Globus pallidus (tissue), 1 donor: Measurements from ENCODE around the gene ZDHHC21.

Experiments used
- DNase-seq: peaks from one replicate; pipeline ENCODE4 v3.0.0-alpha.2; 2015; ENCODE audit warnings: low spot score

The ZDHHC21 gene

DNA sequence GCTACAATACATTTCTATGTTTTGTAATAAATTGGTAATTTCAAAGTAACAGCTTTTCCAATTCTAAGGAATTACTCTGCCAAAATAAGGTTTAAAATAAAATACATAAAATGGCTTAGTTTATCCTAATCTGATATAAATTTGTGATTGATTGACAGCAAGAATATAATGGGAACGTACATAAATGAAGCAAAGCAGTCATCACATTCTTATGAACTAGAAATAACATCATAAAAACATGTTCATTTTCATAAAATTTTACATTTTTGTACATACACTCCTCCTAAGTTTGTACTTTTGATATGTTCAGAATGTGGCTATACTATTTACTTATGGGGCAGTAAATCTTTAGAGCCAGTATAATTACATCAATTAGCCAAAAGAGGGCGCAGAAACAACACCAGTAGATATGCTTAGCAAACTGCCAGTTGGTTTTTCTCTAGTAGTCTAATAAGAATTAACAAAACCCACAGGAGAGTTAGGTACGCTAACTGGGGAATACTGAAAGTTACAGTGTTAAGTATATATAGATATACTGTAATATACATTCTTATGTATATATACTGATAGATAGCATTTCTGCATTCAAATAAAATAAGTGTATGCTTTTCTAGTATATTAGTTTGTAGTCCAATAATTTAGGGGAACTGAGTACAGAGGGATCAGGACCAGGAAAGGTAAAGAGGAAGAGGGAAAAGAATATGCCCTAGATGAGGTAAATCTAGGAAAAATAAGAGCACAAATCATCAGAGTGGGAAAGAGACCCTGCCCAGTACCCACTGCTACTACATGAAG, 76.8 kb downstream of the ZDHHC21 start:
- peak; percentile 43 for DNase-seq

DNA sequence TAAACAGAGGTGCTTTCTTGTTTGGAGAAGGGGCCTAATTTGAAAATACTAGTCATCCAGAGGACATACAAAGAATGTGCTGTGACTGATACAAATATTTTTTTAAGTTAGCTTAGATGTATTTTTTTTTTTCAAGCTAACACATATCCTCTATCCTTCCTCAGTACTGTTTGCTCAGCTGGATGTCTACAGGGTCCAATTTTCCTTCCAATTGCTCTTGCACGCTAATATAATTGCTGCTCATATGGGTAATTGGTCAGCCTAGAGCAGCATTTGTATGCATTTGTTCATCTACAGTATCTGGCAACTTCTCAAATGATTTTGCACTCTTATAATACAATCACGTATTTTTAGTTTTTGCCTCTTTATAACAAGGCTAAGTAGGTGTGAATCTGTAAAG, 84.7 kb downstream of the ZDHHC21 start:
- no peak for DNase-seq

DNA sequence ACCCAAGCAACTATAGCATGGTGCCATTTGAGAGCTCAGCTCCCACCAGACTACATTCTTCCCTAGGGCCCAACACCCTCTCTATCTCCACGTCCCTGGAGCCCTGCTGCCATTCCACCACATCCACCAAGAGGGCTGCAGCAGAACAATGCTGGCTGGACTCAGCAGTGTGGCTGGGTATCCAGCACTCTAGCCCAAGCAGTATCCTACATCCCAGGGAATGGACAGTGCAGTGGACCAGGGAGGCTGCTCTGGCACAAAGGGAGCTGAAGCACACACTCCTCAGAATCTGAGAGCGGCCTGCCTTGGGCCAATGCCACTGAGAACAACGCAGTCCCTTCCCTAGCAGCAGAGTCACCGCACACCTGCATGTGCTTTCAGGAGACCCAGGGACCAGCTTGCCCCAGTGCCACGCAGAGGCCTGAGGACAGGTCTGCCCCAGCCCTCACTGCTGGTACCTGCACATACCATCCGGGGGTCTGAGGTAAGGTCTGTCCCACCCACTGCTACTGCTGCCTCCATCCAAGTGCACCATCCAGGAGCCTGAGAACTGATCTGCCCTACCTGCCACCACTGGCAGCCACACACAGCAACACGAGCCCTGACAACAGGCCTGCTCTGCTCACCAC, 95.9 kb downstream of the ZDHHC21 start:
- no peak for DNase-seq

DNA sequence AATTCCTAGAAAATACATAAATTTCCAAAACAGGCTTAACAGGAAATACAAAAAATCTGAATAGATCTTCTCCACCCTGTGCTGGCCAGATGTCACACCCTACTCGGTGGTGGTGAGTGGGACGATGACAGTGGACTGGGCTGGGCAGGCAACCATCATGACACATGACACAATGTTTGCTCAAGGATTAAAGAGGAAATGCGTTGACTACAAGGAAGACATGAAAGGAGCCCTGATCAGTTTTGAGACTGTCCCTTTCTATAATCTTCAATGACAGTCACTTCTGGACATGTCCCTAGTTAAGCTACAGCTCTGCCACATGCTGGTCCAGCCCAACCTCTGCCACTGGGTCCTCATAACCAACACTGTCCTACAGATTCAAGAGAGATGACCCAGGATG, 99.8 kb downstream of the ZDHHC21 start:
- no peak for DNase-seq

DNA sequence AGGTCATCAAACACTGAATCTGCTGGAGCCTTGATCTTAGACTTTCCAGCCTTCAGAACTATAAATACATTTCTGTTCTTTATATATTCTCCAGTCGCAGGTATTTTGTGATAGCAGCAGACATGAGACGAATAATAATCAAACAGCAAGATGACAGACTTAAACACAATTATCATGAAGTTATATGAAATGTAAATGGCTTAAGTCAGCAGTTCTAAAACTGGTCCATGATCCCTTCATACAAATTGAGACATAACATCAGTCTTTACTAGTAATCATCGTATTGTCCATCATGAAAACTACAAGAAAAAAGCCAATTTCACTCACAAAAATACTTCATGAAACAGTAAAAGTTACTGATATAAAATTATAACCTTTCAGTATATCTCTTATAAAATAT, 101.8 kb downstream of the ZDHHC21 start:
- no peak for DNase-seq

DNA sequence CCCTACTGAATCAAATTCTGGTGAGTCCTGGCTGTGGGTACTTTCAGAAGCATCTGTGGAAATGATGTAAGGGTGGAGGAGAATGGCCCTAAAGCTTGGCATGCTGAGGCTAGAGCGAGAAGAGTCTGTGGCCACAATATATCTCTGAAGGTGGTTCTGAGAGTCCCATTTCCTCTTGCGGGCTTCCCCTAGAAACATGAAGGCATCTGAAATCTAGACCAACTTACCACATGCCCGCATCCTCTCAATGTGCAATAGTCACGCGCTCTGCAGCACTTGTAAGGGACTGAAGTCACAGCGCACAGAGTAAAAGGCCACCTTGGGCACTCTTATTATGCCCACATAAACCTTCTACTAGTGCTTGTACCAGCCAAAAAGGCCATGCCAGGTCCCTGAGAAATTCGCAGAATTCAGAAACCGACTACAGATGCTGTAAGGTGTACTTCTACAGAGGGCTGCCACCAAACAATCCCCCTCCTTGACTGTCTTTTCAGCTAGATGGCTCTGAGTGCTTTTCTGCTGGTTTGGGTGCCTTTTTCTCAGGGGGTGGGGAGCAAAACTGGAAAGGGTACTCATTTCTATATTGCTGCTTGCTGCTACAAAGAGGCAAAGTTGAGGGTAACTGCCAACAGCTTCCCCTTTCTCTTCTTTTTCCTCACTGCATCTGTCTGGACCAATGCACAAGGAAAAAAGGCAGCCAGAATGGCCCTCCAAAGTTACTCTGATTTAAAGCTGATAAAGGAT, 107.3 kb downstream of the ZDHHC21 start:
- no peak for DNase-seq

DNA sequence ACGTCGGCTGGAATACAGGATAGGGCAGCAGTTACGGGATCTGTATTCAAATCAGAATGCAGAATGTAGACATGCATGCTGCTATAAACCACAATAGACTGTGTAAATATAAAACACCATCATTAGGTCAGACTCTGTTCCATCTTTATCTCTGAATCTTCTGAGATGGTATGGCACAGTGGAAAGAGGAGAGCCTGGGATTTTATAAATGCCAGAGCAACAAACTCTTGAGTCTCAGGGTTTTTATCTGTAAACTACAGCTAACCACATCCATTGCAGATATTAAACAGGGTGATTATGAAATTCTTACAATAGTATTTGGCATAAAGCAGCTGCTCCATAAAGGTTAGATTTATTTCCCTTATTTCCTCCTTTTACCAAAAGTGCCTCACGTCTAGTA, 108.7 kb downstream of the ZDHHC21 start:
- no peak for DNase-seq

DNA sequence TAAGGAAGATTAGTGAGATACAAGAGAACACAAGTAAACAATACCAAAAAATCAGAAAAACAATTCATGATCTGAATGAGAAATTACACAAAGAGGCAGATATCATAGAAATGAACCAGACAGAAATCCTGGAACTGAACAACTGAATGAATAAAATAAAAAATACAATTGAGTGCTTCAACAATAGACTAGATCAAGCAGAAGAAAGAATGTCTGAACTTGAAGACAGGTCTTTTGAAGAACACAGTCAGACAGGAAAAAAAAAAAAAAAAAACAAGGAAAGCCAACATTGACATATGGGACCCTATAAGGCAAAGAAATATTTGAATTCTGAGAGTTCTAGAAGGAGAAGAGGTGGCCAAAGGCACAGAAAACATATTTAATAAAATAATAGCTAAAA, 115.2 kb downstream of the ZDHHC21 start:
- no peak for DNase-seq

DNA sequence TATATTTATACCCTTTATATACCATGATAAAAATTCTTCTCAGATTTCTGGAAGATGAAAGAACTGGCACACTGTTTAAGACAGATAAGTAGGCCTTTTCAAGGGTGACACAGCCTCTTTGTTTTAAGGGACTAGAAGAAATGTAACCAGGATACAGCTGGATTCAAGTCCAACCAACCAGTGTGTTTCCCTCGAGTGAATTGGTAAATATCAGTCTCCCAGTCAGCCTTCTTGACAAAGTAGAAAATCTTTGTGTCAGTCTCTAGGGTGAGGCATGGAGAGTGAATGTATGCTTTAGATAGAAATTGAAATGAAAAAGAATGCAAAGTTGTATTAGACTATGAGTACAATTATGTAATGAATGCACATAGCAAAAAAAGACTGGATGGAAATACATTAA, 119.1 kb downstream of the ZDHHC21 start:
- DNase-seq = no peak

DNA sequence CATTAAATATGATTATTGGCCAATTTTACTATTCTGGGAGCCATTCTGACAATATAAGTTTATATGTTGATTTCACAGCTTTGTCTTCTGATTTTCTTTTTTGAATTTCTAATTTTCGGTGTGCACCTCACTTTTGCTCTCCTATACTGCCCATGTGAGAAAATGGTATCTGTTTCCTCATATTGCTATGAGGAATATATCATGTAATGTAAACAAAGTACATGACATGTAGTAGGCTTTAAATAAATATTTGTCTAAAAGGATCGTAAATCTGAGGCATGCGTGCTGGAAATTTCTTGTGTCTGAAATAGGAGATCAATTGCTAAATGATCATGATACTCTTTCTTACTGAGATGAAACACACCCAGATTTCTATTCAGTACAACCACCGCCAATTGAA, 119.9 kb downstream of the ZDHHC21 start:
- no peak for DNase-seq

DNA sequence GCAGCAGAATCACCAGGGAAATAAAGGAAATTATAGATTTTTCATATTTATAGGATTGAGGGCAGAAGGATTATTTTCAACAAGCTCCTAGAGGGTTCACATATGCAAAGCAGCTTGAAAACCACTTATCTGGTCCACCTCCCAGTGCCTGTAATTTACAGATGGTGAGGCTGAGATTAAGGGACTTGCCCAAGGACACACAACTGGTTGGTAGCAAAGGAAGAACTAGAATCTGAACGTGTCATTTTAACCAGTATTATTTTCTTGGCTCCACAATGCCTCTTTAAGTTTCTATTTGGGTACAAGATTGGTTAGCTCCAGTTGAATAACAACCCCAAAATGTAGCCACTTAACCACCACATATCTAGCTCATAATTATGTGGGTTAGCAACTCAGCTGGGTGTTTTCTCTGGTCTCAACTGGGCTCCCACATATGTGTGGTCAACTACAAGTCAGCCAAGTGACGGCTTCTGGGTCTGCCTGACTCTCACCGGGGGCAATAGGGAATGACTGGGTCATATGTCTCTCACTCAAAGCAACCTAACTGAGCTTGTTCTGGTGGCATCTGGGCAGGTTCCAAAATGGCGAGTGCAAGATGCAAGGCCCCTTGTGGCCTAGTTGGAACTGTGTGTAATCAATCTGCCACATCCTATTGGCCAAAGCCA, 127.7 kb downstream of the ZDHHC21 start:
- no peak for DNase-seq

DNA sequence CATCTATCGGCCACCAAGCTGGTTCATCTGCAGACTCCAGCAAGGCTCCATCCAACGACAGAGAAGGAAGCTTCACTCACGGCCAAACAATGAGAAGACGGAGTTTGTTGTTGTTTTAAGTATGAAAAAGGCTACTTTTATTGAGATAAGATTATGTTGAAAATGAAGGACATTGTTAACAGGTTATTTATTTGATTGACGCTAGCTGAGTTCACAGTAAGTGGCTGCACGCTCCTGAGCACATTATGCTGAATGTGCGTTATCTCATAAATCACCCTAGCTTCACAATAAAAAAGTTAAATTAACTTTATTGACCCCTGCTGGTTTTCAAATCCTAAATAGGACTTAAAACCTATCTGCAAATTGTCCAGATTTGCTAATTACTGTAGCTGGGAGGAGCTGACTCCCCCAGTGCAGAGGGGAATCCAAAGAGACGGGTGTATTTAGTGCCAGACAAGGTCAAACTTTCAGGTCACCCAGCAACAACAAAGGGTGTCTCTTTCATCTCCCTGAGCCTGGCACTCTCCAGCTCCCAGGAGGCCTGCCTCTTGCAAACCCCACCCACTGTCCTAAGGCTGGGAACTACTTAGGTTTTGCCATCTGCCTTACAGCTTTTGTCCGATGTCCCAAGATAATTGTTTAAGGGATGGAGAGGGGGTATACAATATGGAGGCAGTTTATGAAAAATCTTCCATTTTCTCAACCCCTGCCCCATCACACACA, 129.2 kb downstream of the ZDHHC21 start:
- no peak for DNase-seq

DNA sequence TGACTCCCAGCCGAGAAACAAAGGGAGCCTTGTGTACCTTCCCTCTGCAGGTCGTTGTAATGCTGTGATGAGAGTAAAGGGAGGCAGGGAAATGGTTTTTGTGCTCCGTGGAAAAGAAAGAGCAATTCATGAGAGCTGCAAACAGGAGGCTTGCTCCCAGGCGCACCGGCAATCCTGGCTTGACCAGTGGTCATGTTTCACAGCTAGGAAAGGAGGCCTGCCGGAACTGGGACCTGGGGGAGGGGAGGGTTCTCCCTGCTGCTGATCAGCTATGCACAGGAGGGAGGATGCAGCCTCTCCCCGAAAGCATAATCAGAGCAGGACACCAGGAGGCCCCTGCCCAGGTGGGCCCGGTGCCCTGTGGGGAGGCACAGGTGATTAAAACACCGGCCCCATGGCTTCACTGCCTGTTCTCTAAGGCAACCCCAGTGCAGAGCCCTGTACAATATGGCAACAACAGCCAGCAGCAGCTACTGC, 131.3 kb downstream of the ZDHHC21 start:
- no peak for DNase-seq
